Gastroesophageal sphincter (tissue), 3 donors: ENCODE measurements around the gene CD82.

Experiments
- EP300 ChIP-seq: sonication (generic); formaldehyde crosslinking; IDR thresholded peaks from one replicate; pipeline ENCODE4 v1.6.1; 2017; ENCODE audit warnings: antibody characterized with exemption, mild to moderate bottlenecking
- POLR2A ChIP-seq, 2 donors: fragments of 450-650 bp; IDR thresholded peaks; one replicate each; pipeline ENCODE4 v1.6.1; 2017; ENCODE audit warnings: antibody characterized with exemption in 2 of 2, mild to moderate bottlenecking in 2 of 2, moderate library complexity in 1 of 2
- POLR2AphosphoS5 ChIP-seq: sonication (generic); formaldehyde crosslinking; IDR thresholded peaks from one replicate; pipeline ENCODE4 v1.6.1; 2017; ENCODE audit warnings: antibody characterized with exemption
- TF ChIP-seq, protein P1 (sequence below), 4 experiments: fragments of 200-600 bp in 2 of 4; fragments of 450-650 bp in 2 of 4; sonication (generic) in 1 of 4; IDR thresholded peaks; one replicate each; pipeline ENCODE4 v1.5.1; 2017 to 2019; ENCODE audit warnings: antibody characterized with exemption in 4 of 4, mild to moderate bottlenecking in 2 of 4, moderate library complexity in 2 of 4

DNA sequence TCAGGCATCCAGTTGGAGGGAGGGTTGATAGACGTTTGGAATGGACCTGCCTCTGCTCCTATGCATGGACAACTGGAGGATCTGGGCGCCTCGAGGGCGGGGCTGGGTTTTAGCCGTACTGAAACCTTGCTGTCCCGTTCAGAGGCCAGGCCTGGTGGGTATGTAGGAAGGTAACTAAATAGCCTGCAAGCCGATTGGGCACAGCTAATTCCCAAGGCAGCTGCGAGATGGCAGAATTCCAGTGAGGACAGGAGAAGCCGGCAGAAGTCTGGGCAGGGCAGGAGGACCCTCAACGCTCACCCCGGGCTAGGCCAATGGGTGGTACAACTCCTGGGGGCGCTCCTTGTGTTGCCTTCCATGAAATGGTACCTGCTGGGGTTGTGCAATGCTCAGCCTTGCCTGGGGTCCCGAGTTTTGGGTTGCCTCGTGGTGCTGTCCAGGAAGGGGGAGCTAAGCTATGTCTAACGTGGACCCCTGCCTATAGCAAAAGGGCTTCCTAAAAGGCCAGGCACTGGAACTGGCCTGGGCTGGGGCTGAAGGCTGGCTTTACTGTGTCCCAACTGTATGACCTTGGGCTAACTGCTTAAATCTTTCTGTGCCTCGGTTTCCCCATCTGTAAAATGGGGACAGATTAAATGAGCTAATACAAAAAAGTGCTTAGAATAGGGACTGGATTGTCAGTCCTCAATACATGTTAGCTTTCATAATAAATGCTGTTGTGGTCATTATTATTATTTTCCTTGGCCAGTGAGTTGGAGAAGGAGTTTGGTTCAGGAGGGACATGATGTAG is 30.1 kb upstream of the CD82 start:
- TF ChIP-seq, protein P1, sequence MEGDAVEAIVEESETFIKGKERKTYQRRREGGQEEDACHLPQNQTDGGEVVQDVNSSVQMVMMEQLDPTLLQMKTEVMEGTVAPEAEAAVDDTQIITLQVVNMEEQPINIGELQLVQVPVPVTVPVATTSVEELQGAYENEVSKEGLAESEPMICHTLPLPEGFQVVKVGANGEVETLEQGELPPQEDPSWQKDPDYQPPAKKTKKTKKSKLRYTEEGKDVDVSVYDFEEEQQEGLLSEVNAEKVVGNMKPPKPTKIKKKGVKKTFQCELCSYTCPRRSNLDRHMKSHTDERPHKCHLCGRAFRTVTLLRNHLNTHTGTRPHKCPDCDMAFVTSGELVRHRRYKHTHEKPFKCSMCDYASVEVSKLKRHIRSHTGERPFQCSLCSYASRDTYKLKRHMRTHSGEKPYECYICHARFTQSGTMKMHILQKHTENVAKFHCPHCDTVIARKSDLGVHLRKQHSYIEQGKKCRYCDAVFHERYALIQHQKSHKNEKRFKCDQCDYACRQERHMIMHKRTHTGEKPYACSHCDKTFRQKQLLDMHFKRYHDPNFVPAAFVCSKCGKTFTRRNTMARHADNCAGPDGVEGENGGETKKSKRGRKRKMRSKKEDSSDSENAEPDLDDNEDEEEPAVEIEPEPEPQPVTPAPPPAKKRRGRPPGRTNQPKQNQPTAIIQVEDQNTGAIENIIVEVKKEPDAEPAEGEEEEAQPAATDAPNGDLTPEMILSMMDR (IDR thresholded peaks at IDR 0.05), result no peak
- TF ChIP-seq EP300, result no peak
- no peak for TF ChIP-seq POLR2AphosphoS5
- no peak for TF ChIP-seq POLR2A (IDR thresholded peaks at IDR 0.05)
